Bronchial epithelial cell (primary cell): ENCODE data around the gene BNIPL. TPM values are rescaled to one million over a fixed set of nuclear protein-coding genes. Genes with fewer than 3 reads are reported as not detected.

Experiments used
- DNase-seq: peaks from one replicate; pipeline ENCODE4 v3.0.0-alpha.2; 2010; ENCODE audit warnings: low read depth
- FAIRE-seq: peaks from 2 replicates; lab custom pipeline; 2011; peaks lifted over from hg19 to GRCh38; lab: Jason Lieb, UNC
- H3K27me3 ChIP-seq: 2 replicates; pipeline ENCODE4 v1.5.1; 2011; ENCODE audit warnings: low read length; ENCODE audit not compliant: control insufficient read depth, insufficient read depth
- H3K36me3 ChIP-seq: 2 replicates; pipeline ENCODE4 v1.5.1; 2011; ENCODE audit warnings: low read length; ENCODE audit not compliant: control insufficient read depth, insufficient read depth
- H3K4me3 ChIP-seq: 2 replicates; pipeline ENCODE4 v1.5.1; 2011; ENCODE audit warnings: mild to moderate bottlenecking, low read depth, low read length, control low read depth
- CTCF ChIP-seq: IDR thresholded peaks from 2 replicates; pipeline ENCODE4 v1.5.1; 2011; ENCODE audit warnings: mild to moderate bottlenecking, moderate library complexity, low read length, control low read depth, inconsistent platforms; ENCODE audit not compliant: insufficient read depth, severe bottlenecking
- total RNA-seq: library from RNA; depleted of rRNA; stranded (reverse); fragments of >200 nt; gene quantifications from 2 replicates; pipeline ENCODE4 v1.2.1, GENCODE V29; 2014

Gene BNIPL
- total RNA-seq, 1 donor from 2014 or later: 4.7 TPM

GRCh38 chr1:151047591-151047924 lies 11.2 kb downstream of the BNIPL start, which contains the start of gene C1orf56:
TSS of gene C1orf56 (plus strand) at chr1:151047751. CDS start at chr1:151047848, 97 bp downstream.
- Histone ChIP-seq H3K27me3 (no peaks in the 10 kb centered on the region), H3K4me3 (peak within 1 kb of the TSS; percentile 63), H3K36me3 (peaks cover 4% of the 10 kb centered on the region)
- no peak for FAIRE-seq
- peak; percentile 43 for DNase-seq
- TF ChIP-seq CTCF: no peak

- Histone ChIP-seq H3K36me3 (peaks cover 9% of the 10 kb centered on the region), H3K27me3 (no peaks in the 10 kb centered on the region), H3K4me3 (peak overlapping the region; percentile 63)
- FAIRE-seq (no peak), DNase-seq (peak; percentile 76)
- TF ChIP-seq CTCF: peak; percentile 71
Observed at GRCh38 chr1:151047925-151048644, 11.7 kb downstream of the BNIPL start.

- H3K4me3 ChIP-seq: peak overlapping the region; percentile 63
- peaks cover 9% of the 10 kb centered on the region for H3K36me3 ChIP-seq
- no peak for FAIRE-seq
- peak; percentile 40 for DNase-seq
- H3K27me3 ChIP-seq: no peaks in the 10 kb centered on the region
- TF ChIP-seq CTCF: no peak
Observed at GRCh38 chr1:151048645-151049032, 12.3 kb downstream of the BNIPL start.

GRCh38 chr1:151049458-151049857 lies 13.1 kb downstream of the BNIPL start:
- H3K36me3 ChIP-seq: peaks cover 11% of the 10 kb centered on the region
- no peak for DNase-seq
- FAIRE-seq: no peak

GRCh38 chr1:151050051-151050688 lies 13.8 kb downstream of the BNIPL start:
- peaks cover 16% of the 10 kb centered on the region for H3K36me3 ChIP-seq
- FAIRE-seq: no peak
- no peak for DNase-seq
- no peak overlapping the region for H3K4me3 ChIP-seq
- no peaks in the 10 kb centered on the region for H3K27me3 ChIP-seq
- no peak for TF ChIP-seq CTCF

More at GRCh38 chr1:151049458-151049857, 13.1 kb downstream of the BNIPL start:
- H3K4me3 ChIP-seq: no peak overlapping the region
- TF ChIP-seq CTCF: no peak
- H3K27me3 ChIP-seq: no peaks in the 10 kb centered on the region
